NCI-H1092 (cell line): ENCODE measurements around the gene HSF2BP.
"Not testable (repeated sequence)": the region's sequence is repeated elsewhere in the genome, so short reads cannot be mapped to it uniquely, and the experiment has no call there.

Experiments
- DNase-seq: peaks from one replicate; lab custom pipeline; 2025; lab: John Stamatoyannopoulos, UW

The HSF2BP gene

GRCh38 chr21:43597540-43598250 is 61.6 kb downstream of the HSF2BP start:
- no peak for DNase-seq

- no peak for DNase-seq
These were observed 62.2 kb downstream of the HSF2BP start for GRCh38 chr21:43597052-43597451.

DNA sequence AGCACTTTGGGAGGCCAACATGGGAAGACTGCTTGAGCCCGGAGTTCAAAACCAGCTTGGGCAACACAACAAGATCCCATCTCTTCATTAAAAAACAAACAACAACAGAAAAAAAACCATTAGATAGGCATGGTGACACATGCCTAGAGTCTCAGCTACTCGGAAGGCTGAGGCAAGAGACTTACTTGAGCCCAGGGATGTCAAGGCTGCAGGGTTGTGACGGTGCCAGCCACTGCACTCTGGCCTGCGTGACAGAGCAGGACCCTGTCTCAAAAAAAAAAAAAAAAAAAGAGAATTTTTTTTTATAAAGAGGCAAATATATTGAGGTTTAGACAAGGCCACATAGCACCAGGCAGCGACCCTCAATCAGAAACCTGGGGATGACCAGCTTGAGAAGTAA is 62.7 kb downstream of the HSF2BP start:
- no peak for DNase-seq

DNA sequence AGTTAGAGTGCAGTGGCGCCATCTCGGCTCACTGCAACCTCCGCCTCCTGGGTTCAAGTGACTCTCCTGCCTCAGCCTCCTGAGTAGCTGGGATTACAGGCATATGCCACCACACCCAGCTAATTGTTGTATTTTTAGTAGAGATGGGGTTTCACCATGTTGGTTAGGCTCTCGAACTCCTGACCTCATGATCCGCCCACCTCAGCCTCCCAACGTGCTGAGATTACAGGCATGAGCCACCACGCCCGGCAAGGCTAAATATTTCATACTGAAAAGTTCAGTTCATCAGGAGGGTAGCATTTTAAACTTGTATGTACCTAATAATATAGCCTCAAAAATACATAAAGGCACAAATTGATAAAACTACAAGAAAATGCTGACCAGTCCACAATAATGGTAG is 63.5 kb downstream of the HSF2BP start:
- DNase-seq = not testable (repeated sequence)

DNA sequence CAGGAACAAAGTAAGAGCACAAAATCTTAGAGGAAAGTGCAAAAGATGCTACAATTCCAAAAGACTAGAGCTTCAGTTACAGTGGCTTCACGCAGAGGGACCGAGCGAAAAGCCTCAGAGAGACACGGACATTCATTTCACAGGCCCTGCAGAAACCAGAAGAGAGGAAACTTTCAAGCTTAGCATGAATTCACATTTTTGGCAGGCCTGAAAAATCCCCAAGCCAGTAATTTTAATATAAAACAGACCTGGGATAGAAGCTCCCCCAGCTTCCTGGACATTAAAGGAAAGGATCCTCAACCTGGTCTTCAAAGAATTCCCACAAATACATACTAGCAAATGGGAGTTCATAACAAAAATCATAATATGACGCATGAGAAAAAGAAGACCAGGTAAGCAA is 66.2 kb downstream of the HSF2BP start:
- DNase-seq = no peak

DNA sequence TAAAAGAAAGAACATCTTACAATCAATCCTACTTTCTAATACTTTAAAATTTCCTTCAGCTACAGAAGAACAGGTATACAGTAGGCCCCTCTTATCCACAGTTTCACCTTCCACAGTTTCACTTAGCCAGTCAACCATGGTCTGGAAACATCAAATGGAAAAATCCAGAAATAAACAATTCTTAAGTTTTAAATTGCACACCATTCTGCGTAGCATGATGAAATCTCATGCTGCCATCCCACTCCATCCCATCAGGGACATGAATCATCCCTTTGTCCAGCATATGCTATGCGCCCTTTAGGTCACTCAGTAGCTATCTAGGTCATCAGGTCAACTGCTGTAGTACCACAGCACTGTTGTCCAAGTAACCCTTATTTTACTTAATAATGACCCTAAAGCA is 67.7 kb downstream of the HSF2BP start:
- no peak for DNase-seq

DNA sequence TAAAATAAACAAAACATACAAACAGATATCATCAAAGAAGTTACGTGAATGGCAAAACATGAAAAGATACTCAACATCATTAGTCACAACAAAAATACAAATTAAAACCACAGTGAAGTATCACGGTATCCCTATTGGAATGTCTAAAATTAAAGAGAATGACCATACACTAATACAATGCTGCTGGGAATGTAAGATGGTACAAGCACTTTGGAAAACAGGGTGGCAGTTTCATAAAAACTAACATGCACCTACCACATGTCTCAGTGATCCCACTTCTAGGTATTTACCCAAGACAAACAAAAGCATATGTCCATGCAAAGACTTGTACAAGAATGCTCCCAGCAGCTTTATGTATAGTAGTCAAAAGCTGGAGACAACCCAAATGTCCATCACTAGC is 69.1 kb downstream of the HSF2BP start:
- no peak for DNase-seq

DNA sequence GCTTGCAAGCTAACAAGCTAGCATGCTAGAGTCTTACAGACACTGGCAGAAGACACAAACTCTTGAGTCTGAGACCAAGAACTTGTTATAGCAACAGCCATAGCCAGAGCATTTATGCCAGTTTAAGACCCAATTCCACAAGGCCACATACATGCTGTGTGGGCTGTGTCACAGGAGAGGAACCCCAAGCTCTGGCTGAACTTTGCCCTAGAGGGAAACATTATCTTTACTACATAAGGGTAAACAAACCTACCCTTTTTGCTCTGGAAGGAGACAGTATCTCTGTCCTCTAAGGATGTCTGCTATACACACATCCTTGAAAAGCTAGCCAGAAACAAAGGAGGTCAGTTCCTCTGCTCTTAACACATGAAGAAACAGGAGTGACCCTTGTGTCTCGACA is 70.3 kb downstream of the HSF2BP start:
- no peak for DNase-seq

DNA sequence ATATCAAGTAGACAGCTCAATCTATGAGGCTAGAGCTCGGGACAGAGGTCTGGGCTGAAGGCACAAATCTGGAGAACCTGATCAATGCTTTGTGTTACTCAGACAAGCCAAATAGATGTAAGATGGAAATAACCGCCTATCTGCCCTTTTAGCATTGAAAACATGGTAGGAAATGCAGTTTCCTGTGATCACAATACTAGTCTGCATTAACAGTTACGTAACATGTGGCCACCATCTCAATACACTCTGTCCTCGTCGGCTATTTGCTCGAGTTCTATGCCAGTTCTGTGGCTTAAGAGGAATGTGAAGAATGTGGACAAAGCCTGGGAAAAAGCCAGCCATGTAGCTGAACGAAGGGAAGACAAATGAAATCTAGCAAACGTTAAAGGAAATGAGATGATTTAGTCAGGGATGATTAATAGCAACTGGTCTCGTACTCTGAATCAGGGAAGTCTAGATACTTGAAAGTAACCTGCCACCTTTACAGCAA is 73.3 kb downstream of the HSF2BP start:
- no peak for DNase-seq

DNA sequence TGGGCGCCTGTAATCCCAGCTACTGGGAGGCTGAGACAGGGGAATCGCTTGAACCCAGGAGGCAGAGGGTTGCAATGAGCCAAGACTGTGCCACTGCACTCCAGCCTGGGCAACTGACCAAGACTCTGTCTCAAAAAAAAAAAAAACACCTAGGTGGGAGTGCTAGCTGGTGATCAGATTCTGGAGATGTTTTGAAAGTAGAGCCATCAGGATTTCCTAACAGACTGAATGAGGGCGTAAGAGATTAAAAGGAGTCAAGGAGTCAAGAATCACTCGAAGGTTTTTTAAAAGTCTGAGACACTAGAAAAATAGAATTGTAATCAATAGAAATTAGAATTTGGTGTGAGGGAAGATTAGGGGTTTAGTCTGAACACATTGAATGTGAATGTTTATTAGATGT is 73.8 kb downstream of the HSF2BP start:
- no peak for DNase-seq

DNA sequence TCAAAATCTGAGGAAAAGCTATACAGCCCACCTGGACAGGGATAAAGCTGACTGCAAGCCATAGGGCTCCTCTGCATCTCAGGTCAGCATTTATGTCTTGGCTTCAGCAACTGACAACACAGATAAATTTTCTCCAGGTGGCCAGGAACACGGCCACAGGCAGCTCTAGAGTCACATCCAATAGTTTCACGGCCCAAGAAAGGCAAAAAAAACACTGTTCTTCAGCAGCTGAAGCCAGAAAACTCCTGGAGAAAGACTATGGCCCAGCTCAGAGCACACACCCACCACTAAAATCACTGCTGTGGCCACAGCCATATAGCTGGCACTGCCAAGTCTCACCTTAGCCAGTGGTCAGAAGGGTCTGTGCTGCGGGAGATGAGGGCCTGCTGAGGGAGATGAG is 77.8 kb downstream of the HSF2BP start:
- no peak for DNase-seq

DNA sequence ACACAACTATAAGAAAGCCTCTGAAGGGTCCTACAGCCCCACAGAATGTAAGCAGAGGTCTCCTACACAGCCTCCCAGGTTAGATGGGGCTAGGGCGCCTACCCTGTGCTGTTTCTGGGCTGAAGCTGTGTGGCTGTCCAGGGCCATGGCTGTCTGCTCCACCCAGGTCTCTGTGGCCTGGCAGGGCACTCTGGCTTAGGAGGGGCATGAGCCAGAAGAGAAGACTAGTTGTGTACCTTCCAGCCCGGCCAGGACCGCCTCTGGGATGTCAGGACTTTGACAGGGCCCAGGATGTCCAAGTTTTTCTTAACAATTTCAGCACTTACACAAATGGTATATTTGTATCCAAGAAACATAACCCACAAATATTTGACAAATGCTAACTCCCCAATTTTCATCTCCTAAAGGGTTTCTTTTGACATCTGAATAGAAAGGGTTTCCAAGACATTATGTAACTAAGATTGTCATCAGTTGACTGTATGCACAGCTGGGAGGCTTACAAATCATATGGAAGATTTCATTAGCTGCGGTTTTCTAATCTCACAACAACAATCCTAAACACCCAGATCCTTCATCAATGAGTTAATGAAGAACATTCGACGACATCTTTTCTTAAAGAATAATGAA is 80.5 kb downstream of the HSF2BP start:
- no peak for DNase-seq

GRCh38 chr21:43575473-43575844 is 83.8 kb downstream of the HSF2BP start:
- DNase-seq = no peak

DNA sequence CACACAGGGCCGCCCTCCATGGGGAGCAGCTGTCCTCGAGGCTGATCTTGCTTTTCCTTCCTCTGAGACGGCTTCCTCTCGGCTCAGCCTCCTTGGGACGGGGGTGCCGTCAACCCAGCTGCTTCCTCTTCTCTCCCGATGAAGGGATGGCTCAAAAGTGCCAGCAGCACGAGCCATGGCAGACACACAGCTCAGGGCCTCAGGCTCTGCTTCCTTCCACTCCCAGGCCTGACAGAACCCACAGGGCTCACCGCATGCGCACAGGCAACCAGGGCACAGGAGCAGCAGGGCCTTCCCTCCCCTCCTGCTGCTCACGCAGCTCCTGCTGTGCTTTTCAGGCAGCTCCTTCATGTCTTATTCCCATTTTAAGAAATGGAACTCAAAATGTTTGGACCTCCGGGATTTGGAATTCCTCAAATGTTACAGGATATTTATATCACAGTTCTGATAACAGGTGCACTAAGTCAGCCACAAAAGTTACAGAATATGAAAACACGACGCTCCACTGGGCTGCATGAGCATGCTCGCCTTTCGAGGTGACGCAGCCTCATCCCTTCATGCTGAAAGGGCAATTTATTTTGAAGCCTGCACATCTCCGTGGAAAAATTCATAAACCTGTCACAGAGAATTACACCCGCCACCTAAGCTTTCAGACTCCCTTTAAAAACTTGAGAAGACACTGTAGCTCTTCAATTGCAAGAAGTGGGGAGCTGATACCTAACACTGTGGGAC is 84.4 kb downstream of the HSF2BP start:
- no peak for DNase-seq

GRCh38 chr21:43573921-43574320 is 85.4 kb downstream of the HSF2BP start:
- DNase-seq = no peak

DNA sequence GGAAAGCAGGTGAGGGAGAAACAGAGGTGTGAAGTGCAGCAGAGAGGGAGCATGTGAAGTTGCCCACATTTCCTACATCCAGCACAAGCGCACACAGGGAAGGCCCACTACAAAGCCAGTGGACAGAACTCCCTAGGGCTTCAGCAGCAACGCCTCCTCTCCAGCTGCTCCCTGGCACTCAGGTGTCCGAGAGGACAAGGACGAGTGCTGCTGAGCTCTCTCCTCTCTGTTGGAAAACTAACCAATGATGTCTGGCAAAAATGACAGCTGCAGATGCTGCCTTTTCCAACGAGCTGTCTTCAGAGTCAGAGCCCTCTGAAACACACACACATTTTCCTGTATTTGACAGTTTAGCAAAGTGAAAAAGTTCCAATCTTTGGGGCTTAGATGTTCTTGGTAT is 86.8 kb downstream of the HSF2BP start:
- DNase-seq = no peak

- DNase-seq = no peak
These were observed 87.3 kb downstream of the HSF2BP start for GRCh38 chr21:43571976-43572375.

GRCh38 chr21:43570195-43570594 is 89.1 kb downstream of the HSF2BP start:
- not testable (repeated sequence) for DNase-seq

DNA sequence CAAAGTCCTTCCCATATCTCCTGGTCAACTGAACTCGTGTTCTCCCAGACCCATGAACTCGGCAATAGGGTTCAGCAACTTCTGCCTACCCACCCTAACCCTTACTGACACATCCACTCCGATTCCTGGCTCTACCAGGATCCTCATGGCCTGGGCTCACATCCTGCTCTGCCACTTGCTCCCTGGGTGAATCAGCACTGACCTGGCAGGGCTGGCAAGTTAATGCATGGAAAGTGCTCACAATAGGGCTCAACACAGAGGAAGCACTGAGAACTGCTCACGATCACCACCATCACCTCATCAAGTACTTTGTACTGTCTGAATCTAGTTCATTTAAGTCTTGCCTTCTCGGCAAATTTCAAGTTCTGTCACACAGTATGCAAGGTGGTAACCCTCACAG is 96.8 kb downstream of the HSF2BP start:
- not testable (repeated sequence) for DNase-seq

DNA sequence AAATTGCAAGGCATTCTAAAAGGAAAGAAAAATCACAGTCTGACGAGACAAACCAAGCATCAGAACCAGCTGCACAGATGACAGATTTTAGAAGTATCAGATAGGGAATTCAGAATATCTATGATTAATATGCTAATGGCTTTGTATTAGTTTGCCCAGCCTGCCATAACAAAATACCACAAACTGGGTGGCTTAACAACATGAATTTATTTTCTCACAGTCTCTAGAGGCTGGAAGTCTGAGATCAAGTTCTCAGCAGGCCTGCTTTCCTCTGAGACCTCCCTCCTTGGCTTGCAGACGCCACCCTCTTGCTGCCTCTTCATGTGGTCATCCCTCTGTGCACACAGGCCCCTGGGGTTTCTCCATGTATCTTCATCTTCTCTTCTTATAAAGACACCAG is 118.7 kb downstream of the HSF2BP start:
- DNase-seq = not testable (repeated sequence)

GRCh38 chr21:43522495-43523131 is 136.7 kb downstream of the HSF2BP start:
- not testable (repeated sequence) for DNase-seq

- not testable (repeated sequence) for DNase-seq
These were observed 141.6 kb downstream of the HSF2BP start for GRCh38 chr21:43517701-43518100.
